Measurements from ENCODE around the gene SLC35D2. TPM values are rescaled to one million over a fixed set of nuclear protein-coding genes. Genes with fewer than 3 reads are reported as not detected.

SLC35D2 gene
- 32.5 TPM for total RNA-seq (2021; ENCODE audit: unreplicated experiment)
- polyA plus RNA-seq (2012): 23.2 and 27.6 TPM in 2 replicates
- Bru-seq, nascent RNA: percentile 73 among the genes with signal in this experiment
- BruChase-seq, experiment 1, labeled RNA remaining after a 6-hour chase: percentile 65 among the genes with signal in this experiment
- percentile 69 among the genes with signal in this experiment for BruChase-seq, experiment 2, labeled RNA remaining after a 2-hour chase
- long read RNA-seq, transcript SLC35D2-201 (12 exons, 1,626 nt): major isoform, 18 of 64 reads
- long read RNA-seq, partial matches to known transcripts: 3 of 64 reads
- long read RNA-seq, other reads (novel, unspliced or antisense): 43 of 64 reads

GRCh38 chr9:96383165-96383942 is at the start of gene SLC35D2:
Gene SLC35D2, minus strand, starts transcription at chr9:96383711. Its CDS starts 77 bp downstream, at chr9:96383634.
- H3K4me1 ChIP-seq (ENCODE audit: control insufficient read depth in 1 of 2, insufficient read depth in 2 of 2, low read length in 2 of 2): peaks cover 26 to 46% of the 10 kb centered on the region in 2 experiments
- ATAC-seq (peak; percentile 92), DNase-seq (ENCODE audit: low read depth, low spot score) (no peak)
- H2AFZ ChIP-seq (ENCODE audit: low read depth, low read length, poor library complexity, severe bottlenecking): peak within 1 kb of the TSS; percentile 51
- H3K36me3 ChIP-seq (ENCODE audit: control insufficient read depth in 1 of 2, insufficient read depth in 2 of 2, low read length in 2 of 2): peaks cover 5 to 12% of the 10 kb centered on the region in 2 experiments; a peak in 3 of 4 replicates
- H4K20me1 ChIP-seq (ENCODE audit: insufficient read depth): no peaks in the 10 kb centered on the region
- no peak for TF ChIP-seq SRF (IDR thresholded peaks at IDR 0.05; ENCODE audit: low read depth)
- TF ChIP-seq SIN3A (IDR thresholded peaks at IDR 0.05; ENCODE audit: low read depth): 0 out of 2 replicates have a peak, but pooled peaks have one; percentile 44
- TF ChIP-seq CEBPB (IDR thresholded peaks at IDR 0.05; ENCODE audit: low read depth): no peak
- no peak for TF ChIP-seq ZNF274 (IDR thresholded peaks at IDR 0.05; ENCODE audit: low read depth, low read length)
- no peak for TF ChIP-seq REST (IDR thresholded peaks at IDR 0.05; ENCODE audit: low read depth)
- peak; percentile 6; the same call in 1 of the 2 replicates for TF ChIP-seq MAX (IDR thresholded peaks at IDR 0.05)
- TF ChIP-seq ZFX (IDR thresholded peaks at IDR 0.05): peak; percentile 63
- no peak for TF ChIP-seq TCF7L2 (IDR thresholded peaks at IDR 0.05; ENCODE audit: borderline replicate concordance, extremely low read depth, insufficient read depth, insufficient read length)
- peak; percentile 73 for TF ChIP-seq POLR2AphosphoS5 (IDR thresholded peaks at IDR 0.05; ENCODE audit: low read depth, low read length)
- peak; percentile 60 for TF ChIP-seq YY1 (IDR thresholded peaks at IDR 0.05; ENCODE audit: extremely low read depth, insufficient replicate concordance, low read depth, low read length)
- TF ChIP-seq FOSL1 (IDR thresholded peaks at IDR 0.05; ENCODE audit: low read depth): no peak
- TF ChIP-seq RAD21 (IDR thresholded peaks at IDR 0.05; ENCODE audit: low read depth): no peak
- no peak; the same call in 1 of the 2 replicates for TF ChIP-seq ELF1 (IDR thresholded peaks at IDR 0.05; ENCODE audit: borderline replicate concordance, low read depth)
- no peak for TF ChIP-seq ATF3 (IDR thresholded peaks at IDR 0.05)
- no peak for TF ChIP-seq EGR1 (IDR thresholded peaks at IDR 0.05; ENCODE audit: low read depth)
- no peak for TF ChIP-seq CTCF (IDR thresholded peaks at IDR 0.05 in 2 of 3, conservative IDR thresholded peaks at IDR 0.05 in 1 of 3; ENCODE audit: borderline replicate concordance in 1 of 3, insufficient read depth in 1 of 3, low read depth in 2 of 3, low read length in 2 of 3)
- TF ChIP-seq SP1 (IDR thresholded peaks at IDR 0.05; ENCODE audit: low read depth): no peak
- TF ChIP-seq POLR2A (IDR thresholded peaks at IDR 0.05; ENCODE audit: borderline replicate concordance, extremely low read depth, insufficient read depth, insufficient read length): no peak
- no peaks in the 10 kb centered on the region for H3K27me3 ChIP-seq (ENCODE audit: insufficient read depth, low read length)
- H3K9ac ChIP-seq (ENCODE audit: low read length): peak within 1 kb of the TSS; percentile 74
- no peaks in the 10 kb centered on the region for H3K9me2 ChIP-seq (ENCODE audit: insufficient read depth)
- intact Hi-C loops (cut with micrococcal nuclease): loop anchor here (5.0 kb wide), 1 partner anchor 41 kb away; no protein-coding TSS in a partner anchor
- H3K4me3 ChIP-seq (replicated peaks in 1 of 2; ENCODE audit: low read depth in 1 of 2, low read length in 2 of 2): peak within 1 kb of the TSS; percentile 59 to 71
- peak within 1 kb of the TSS; percentile 95 for H3K4me2 ChIP-seq (ENCODE audit: low read length)
- BruUV-seq (replicated peaks): no TSS peak
- RAD21 ChIA-PET (ENCODE audit: low non-redundant PET in 1 of 2, low total read pairs in 2 of 2, uncharacterized antibody in 2 of 2, unreplicated experiment in 2 of 2): no interaction called here
- CTCF ChIA-PET: no interaction called here
- peak within 1 kb of the TSS; percentile 43 for H3K27ac ChIP-seq (ENCODE audit: low read depth, low read length)
- H3K79me2 ChIP-seq (ENCODE audit: insufficient read depth, low read length): peaks cover 36% of the 10 kb centered on the region
- POLR2A ChIA-PET: interaction anchor here (0.9 kb wide), 1 partner anchor 32 kb away, joined by 4 read pairs; no protein-coding TSS in a partner anchor
- H3K9me3 ChIP-seq (ENCODE audit: control insufficient read depth in 1 of 2, insufficient read depth in 1 of 2, low read depth in 1 of 2, low read length in 2 of 2): no peaks in the 10 kb centered on the region
